ENCODE results near the gene TAS2R41. TPM values are rescaled to one million over a fixed set of nuclear protein-coding genes. Genes with fewer than 3 reads are reported as not detected.

TAS2R41 gene
- polyA plus RNA-seq, 1 donor (not counting 4 experiments of a cell fraction or from before 2014, with no cell fraction given): not detected

- Histone ChIP-seq H3K4me2 (ENCODE audit: control insufficient read depth, extremely low read depth, insufficient read depth, low read depth, low read length) (no peak overlapping the region), H3K4me1 (ENCODE audit: control insufficient read depth, extremely low read depth, insufficient read depth, low read length) (peaks cover 10% of the 10 kb centered on the region), H3K4me3 (ENCODE audit: control insufficient read depth in 2 of 3, extremely low read depth in 1 of 3, insufficient read depth in 2 of 3, low read depth in 1 of 3, low read length in 3 of 3) (no peak overlapping the region), H2AFZ (ENCODE audit: control insufficient read depth, low read length) (no peak overlapping the region), H3K9me1 (ENCODE audit: control insufficient read depth, extremely low read depth, insufficient read depth, low read length) (no peaks in the 10 kb centered on the region), H3K27me3 (ENCODE audit: control insufficient read depth, extremely low read depth, insufficient read depth, low read length) (no peaks in the 10 kb centered on the region), H3K27ac (ENCODE audit: control insufficient read depth, insufficient read depth, low read length) (no peak overlapping the region), H3K79me2 (ENCODE audit: control insufficient read depth, insufficient read depth, low read length) (no peaks in the 10 kb centered on the region), H3K9ac (ENCODE audit: control insufficient read depth, extremely low read depth, insufficient read depth, low read length) (no peak overlapping the region), H4K20me1 (ENCODE audit: control insufficient read depth, extremely low read depth, insufficient read depth, low read length) (no peaks in the 10 kb centered on the region), H3K36me3 (ENCODE audit: control insufficient read depth in 2 of 2, extremely low read depth in 1 of 2, insufficient read depth in 2 of 2, low read length in 2 of 2) (no peaks in the 10 kb centered on the region), H3K9me3 (ENCODE audit: control insufficient read depth, low read depth, low read length) (no peaks in the 10 kb centered on the region)
- DNase-seq (ENCODE audit: low read depth, low spot score) (no peak), FAIRE-seq (no peak)
- dilution Hi-C loops (cut with MboI; ENCODE audit: extremely low pct_ligation_motif_present, low sequenced_read_pairs): no loop called here
- TF ChIP-seq CTCF (optimal IDR thresholded peaks at IDR 0.05 in 1 of 3, IDR thresholded peaks at IDR 0.05 in 1 of 3, conservative IDR thresholded peaks at IDR 0.05 in 1 of 3; ENCODE audit: extremely low read depth in 1 of 3, insufficient read depth in 2 of 3, low read length in 3 of 3) (no peak), EZH2 (IDR thresholded peaks at IDR 0.05; ENCODE audit: low read length) (no peak)
These were observed 16.1 kb downstream of the TAS2R41 start for GRCh38 chr7:143493751-143494150.

DNA sequence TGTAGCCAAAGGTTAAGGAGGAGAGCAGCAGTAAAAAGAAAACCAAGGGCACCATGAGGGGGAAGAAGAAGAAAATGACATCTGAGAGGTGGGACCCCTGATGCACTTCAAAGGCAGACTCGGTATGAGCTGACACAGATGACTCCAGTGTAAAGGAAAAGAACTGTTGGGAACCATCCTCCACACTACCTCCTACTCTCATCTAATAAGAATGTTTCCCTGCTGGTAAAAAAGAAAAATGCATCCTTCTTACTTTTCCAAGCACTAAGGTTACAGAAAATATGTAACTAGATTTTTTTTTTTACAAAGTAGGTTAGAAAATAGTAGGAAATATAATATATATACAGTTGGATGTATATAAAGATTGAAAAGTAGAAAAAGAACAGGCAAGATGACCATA is 16.9 kb downstream of the TAS2R41 start:
- Histone ChIP-seq H3K27me3 (ENCODE audit: control insufficient read depth, extremely low read depth, insufficient read depth, low read length) (no peaks in the 10 kb centered on the region), H3K4me2 (ENCODE audit: control insufficient read depth, extremely low read depth, insufficient read depth, low read depth, low read length) (no peak overlapping the region), H3K4me3 (ENCODE audit: control insufficient read depth in 2 of 3, extremely low read depth in 1 of 3, insufficient read depth in 2 of 3, low read depth in 1 of 3, low read length in 3 of 3) (no peak overlapping the region), H3K9me1 (ENCODE audit: control insufficient read depth, extremely low read depth, insufficient read depth, low read length) (no peaks in the 10 kb centered on the region), H2AFZ (ENCODE audit: control insufficient read depth, low read length) (no peak overlapping the region), H3K9ac (ENCODE audit: control insufficient read depth, extremely low read depth, insufficient read depth, low read length) (no peak overlapping the region), H3K79me2 (ENCODE audit: control insufficient read depth, insufficient read depth, low read length) (no peaks in the 10 kb centered on the region), H4K20me1 (ENCODE audit: control insufficient read depth, extremely low read depth, insufficient read depth, low read length) (no peaks in the 10 kb centered on the region), H3K36me3 (ENCODE audit: control insufficient read depth in 2 of 2, extremely low read depth in 1 of 2, insufficient read depth in 2 of 2, low read length in 2 of 2) (no peaks in the 10 kb centered on the region), H3K9me3 (ENCODE audit: control insufficient read depth, low read depth, low read length) (no peaks in the 10 kb centered on the region), H3K4me1 (ENCODE audit: control insufficient read depth, extremely low read depth, insufficient read depth, low read length) (peaks cover 10% of the 10 kb centered on the region), H3K27ac (ENCODE audit: control insufficient read depth, insufficient read depth, low read length) (no peak overlapping the region)
- dilution Hi-C loops (cut with MboI; ENCODE audit: extremely low pct_ligation_motif_present, low sequenced_read_pairs): no loop called here
- TF ChIP-seq CTCF (optimal IDR thresholded peaks at IDR 0.05 in 1 of 3, IDR thresholded peaks at IDR 0.05 in 1 of 3, conservative IDR thresholded peaks at IDR 0.05 in 1 of 3; ENCODE audit: extremely low read depth in 1 of 3, insufficient read depth in 2 of 3, low read length in 3 of 3): no peak
- TF ChIP-seq EZH2 (IDR thresholded peaks at IDR 0.05; ENCODE audit: low read length): no peak
- no peak for FAIRE-seq
- DNase-seq (ENCODE audit: low read depth, low spot score): no peak
